Amygdala (tissue), 56 donors: ENCODE data around the gene TNFAIP6.

Experiments used
- DNase-seq, 56 donors: peaks; one replicate each; lab custom pipeline; 2025; lab: John Stamatoyannopoulos, UW

TNFAIP6 gene

DNA sequence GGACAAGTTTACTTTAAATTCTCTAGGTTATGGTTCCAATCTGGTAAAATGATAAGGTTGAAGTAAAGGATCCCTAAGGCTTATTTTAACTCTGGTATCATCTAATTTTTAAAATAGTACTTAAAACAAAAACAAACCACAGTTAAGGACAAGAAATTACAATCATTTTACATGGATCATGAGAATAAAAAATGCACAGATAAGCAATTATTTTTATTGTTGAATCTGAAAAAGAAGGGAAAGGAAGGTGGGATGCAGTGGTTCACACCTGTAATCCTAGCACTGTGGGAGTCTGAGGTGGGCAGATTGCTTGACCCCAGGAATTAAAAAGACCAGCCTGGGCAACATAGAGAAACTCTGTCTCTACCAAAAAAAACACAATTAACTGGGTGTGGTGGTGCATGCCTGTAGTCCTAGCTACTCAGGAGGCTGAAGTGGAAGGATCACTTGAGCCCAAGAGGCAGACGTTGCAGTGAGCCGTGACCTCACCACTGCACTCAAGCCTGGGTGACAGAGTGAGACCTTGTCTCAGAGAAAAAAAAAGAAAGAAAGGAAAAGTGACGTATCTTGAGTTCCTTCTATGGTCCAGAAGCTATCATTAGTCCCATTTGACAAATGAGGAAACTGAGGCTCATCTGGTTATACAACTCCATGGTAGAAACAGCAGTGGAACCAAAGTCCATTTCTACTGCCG lies 2.5 kb downstream of the TNFAIP6 start:
- no peak for DNase-seq

DNA sequence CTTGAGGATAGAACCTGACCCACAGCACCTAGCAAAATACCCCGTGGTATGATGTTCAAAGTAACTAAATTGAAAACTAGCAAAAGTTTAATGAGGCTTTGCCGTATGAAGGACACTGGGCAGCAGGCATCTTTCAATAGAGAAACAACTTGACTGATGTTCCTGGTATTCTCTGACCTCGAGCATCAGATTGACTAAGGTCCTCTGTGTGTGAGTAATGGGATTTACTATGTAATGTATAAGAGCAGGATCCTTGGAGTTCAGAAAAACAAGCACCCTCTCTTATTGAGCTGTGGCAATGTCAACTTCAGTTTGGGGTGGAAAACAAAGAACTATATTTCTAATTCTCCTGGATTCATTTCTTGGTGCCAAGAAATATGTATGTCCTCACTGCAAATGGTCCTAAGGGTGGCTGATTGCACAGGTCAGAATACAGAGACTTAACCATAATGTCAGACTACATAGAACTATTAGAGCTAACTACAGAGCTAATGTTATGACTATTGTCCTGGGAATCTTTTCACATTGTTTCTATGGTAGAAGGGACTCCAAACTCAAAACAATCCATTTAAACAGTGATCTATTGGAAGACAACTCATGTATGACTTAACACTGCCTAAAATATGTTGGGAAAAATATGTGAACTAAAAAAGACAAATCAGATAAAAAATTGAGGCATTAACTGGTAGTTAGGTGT lies 4.4 kb downstream of the TNFAIP6 start:
- DNase-seq: no peak

DNA sequence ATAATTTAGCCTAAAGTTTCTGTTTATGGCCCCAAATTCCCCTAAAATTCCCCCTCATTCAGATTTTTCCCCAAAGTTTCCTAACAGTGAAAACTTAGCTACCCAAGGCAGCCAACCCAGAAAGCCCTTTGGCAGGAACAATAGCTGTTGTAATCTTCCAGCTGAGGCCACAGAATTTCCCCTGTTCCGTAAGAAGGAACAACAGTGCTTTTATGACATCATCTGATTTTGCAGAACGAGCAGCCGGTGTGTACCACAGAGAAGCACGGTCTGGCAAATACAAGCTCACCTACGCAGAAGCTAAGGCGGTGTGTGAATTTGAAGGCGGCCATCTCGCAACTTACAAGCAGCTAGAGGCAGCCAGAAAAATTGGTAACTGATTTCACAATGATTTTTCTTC lies 6.3 kb downstream of the TNFAIP6 start:
- peak in 40 of 56 donors; percentile 1 to 72 (median 22) for DNase-seq

DNA sequence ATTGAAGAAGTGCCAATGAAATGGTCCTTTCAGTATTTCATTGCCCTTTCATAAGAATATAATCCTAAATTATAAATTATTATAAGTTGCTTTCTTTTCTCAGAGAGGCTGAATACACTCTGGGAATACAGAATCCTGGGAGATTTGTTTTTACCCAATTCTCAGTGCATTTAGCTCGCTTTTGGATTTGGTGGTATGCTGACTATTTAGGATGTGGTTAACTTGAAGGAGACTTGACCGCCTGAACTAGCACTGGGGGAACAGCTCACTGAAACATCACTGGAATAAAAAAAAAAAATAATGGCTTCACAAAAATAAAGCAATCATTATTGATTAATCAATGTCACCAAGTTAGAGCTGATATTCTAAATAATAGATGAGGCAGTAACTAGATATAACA lies 10.2 kb downstream of the TNFAIP6 start:
- DNase-seq: no peak

DNA sequence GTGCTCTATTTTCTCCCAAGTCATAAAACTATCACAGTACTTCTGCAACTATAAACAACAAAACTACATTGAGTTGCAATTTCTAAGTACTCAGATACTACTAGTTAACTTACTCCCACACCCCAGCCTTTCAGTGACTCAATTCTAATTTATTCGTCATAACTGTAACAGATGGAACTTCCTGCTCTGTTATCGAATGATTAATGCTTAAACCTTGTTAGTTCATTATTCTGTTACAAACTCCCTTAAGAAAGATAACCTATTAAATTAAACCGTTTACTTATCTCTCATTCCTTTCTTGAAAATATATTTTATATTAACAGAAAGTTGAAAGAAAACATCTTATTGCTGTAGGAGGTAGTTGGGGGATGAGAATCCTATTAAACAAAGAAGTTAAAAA lies 17.0 kb downstream of the TNFAIP6 start:
- DNase-seq: no peak

DNA sequence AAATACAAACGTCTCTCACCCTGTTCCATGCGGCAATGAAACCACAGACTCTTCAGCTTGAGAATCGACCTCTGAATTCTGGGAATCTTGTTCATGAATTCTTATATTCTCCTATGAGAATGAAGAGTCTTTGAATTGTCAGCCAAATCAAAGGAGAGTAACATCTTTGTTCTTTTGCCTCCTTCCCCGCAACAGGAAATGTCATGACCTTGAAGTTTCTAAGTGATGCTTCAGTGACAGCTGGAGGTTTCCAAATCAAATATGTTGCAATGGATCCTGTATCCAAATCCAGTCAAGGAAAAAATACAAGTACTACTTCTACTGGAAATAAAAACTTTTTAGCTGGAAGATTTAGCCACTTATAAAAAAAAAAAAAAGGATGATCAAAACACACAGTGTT lies 21.8 kb downstream of the TNFAIP6 start:
- no peak for DNase-seq

DNA sequence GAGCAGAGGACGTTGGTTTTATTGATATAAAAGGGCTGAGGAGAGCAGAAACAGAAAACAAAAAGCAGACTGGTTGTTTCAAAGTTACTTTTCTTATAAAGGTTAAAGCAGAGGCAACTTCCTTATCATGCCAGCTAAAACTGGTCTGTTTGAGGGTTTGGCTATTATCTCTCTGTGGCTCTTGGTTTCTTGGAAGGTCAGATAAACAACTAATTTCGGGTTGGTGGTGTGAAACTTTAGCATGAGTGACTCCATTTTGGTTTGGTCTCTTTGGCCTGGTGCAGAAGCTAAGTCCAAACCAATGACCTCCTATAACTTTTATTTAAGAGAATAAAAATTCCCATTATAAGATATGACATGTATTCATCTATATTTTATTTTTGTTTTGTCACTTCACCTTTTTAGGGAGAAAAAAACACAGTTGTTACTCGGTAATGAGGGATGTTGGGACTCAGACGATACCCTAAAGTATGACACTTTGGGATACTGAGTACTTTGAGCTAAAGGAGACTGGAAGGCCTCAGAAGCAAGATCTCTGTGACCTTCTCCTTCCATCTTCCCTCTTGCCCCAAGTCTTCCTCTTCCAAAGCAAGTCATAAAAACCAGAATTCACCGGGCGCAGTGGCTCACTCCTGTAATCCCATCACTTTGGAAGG lies 23.3 kb downstream of the TNFAIP6 start:
- no peak for DNase-seq

DNA sequence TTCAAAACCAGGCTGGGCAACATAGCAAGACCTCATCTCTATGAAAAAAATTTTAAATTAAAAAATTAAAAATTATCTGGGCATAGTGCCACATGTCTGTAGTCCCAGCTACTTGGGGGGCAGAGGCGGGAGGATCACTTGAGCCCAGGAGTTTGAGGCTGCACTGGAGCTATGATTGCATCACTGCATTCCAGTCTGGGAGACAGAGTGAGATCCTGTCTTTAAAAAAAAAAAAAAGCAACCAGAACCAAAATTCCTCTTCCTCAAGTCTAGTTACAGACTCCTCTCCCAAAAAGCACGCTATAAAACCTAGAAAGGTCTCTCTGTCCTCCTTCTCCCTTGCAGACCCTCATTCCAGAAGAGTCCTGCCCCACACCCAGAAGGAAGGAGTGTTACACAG lies 23.9 kb downstream of the TNFAIP6 start:
- no peak for DNase-seq

DNA sequence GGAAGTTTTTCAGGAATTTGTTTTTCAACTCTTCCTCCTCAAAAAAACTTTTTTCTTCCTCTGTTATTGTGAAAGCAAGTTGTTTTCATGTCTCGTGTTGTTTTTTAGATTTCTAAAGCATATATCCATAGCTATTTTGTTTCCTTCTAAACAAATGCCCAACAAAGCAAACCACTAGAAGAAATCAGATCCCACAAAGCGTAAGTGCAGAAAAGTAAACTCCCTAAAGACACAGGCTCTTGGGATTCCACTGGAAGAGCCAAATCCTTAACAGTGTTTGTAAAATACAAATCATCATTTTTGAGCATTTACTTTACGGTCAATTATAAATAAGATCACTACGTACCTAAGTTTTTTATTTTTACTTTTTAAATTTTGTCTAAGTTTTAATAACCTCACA lies 30.6 kb downstream of the TNFAIP6 start:
- no peak for DNase-seq

DNA sequence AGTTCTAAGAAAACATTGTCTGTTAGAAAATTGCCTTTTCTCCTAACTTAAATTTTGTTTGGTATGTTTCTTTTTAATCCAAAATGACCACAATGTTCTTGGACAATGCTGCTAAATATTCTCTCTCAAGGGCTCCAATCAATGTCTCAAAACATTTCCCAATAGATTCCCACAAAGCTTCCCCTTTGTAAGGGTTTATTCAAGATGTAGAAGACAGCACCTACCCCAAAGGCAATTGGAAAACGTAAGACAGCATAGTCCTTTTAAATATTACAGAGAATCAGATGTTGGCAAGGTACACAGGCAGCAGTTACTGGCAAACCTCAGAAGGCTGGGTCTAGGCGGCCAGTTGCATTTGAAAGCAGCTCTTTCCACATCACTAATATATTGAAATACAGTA lies 34.0 kb downstream of the TNFAIP6 start:
- no peak for DNase-seq

DNA sequence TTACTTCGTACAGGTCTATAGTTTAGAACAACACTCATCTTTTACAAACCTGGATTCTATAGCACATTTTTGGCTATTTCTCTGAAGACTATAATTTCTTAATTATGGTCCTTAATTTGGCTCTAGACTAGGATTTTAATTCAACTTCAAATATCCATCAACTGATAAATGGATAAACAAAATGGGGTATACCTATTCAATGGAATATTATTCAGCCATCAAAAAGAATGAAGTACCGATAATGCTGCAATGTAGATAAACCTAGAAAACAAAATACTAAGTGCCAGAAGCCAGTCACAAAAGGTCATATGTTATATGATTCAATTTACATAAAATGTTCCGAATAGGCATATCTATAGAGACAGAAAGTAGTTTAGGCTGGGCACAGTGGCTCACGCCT lies 37.1 kb downstream of the TNFAIP6 start:
- DNase-seq: no peak

DNA sequence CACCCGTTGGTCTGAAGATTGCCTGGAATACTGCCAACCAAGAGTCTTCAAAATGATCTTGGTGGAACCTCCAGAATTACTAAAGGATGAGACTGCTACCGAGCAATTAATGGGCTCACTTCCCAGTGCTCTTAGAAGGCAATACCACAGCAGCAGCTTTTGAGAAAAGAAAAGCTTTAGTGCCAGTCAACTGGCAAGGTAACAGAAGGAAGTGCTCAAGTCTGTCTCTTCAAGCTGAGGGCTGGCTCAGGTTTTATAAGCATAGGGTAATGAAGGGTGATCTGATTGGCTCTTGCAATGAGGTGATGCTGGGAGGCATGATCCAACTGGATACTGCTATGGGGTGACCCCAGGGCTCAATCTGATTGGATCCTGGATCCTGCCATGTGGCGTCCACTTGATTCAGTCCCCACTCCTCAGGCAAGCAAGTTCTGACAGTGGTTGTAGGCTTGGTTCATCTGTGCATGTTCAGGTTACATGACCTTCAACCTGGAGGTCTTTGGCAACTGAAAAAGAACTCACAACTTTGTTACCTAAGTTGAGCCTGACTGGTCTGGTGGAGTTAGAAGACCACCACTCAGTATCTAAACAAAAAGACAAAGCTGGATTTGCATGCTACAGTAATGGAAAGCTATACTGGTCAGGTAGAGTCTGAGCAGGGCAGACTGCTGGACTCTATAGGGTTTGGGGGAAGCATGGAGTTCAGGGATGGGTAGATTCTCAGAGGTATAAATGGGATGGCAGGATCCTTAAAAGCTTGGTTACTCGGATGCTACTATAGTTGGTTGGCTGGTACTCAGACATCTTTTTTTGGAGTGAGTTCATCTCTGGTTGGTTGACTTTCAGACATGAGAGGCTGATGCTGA lies 38.4 kb downstream of the TNFAIP6 start:
- DNase-seq: no peak

DNA sequence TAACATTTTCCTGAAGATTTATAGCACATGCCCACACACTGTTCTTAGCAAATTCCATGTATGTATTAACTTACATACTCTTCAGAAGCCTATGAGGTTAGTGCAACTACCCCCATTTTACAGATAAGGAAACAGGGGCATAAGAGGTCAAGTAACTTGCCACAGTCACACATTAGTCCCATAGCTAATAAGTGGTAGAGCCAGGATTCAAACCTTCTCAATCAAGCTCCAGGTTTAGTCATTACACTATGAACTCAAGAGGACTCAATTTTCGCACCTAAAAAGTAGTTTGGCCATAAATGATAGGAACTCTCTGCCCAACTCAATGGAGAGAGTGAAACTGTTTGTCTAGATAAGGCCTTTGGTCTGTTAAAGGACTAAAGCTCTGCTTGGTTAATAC lies 42.6 kb downstream of the TNFAIP6 start:
- DNase-seq: no peak

DNA sequence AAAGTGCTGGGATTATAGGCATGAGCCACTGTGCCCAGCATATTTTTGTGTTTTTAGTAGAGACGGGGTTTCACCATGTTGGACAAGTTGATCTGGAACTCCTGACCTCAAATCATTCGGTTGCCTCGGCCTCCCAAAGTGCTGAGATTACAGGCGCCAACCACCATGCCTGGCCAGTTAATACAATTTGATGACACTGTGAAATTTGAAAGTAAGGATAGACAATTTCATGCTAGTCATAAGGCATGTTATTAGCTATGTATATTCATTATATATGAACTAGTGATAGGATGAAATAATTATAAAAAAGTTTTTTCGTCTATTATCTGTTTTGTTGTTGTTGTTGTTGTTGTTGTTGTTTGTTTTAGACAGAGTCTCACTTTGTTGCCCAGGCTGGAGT lies 43.8 kb downstream of the TNFAIP6 start:
- no peak for DNase-seq

DNA sequence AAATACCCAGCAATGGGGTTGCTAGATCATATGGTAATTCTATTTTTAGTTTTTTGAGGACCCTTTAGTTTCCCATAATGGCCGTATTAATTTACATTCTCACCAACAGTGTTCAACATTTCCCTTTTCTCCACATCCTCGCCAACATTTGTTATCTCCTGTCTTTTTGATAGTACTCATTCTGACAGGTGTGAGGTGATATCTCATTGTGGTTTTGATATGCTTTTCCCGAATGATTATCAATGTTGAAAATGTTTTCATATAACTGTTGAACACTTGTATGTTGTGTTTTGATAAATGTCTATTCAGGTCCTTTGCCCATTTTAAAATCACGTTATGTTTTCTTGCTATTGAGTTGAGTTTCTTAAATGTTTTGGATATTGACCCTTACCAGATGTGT lies 46.5 kb downstream of the TNFAIP6 start:
- no peak for DNase-seq

DNA sequence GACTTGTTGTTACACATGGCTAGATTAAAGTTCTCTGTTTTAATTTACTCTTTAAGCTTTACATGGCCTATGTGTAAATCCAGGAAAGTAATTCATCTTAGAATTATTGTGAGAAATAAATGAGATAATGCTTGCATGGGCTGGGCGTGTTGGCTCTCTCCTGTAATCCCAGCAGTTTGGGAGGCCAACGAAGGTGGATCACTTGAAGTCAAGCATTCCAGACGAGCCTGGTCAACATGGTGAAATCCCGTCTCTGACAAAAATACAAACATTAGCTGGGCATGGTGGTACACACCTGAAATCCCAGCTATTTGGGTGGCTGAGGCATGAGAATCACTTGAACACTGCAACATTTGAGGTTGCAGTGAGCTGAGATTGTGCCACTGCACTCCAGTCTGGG lies 48.0 kb downstream of the TNFAIP6 start:
- no peak for DNase-seq

DNA sequence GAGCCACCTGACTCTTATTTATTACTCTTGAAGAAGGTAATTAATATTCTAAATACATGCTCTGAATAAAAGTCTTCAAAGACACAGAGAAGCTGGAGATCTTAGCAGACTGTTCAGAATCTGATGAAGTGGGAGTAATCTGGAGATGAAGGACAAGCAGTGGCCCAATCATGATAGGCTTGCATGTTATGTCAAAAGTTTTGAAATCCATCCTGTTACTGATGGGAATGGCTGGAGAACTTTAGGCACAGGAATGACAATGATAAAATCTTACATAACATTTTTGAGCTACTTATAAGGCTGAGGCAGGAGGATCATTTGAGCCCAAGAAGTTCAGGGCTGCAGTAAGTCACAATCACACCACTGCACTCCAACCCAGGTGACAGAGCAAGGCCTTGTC lies 49.9 kb downstream of the TNFAIP6 start:
- no peak for DNase-seq

DNA sequence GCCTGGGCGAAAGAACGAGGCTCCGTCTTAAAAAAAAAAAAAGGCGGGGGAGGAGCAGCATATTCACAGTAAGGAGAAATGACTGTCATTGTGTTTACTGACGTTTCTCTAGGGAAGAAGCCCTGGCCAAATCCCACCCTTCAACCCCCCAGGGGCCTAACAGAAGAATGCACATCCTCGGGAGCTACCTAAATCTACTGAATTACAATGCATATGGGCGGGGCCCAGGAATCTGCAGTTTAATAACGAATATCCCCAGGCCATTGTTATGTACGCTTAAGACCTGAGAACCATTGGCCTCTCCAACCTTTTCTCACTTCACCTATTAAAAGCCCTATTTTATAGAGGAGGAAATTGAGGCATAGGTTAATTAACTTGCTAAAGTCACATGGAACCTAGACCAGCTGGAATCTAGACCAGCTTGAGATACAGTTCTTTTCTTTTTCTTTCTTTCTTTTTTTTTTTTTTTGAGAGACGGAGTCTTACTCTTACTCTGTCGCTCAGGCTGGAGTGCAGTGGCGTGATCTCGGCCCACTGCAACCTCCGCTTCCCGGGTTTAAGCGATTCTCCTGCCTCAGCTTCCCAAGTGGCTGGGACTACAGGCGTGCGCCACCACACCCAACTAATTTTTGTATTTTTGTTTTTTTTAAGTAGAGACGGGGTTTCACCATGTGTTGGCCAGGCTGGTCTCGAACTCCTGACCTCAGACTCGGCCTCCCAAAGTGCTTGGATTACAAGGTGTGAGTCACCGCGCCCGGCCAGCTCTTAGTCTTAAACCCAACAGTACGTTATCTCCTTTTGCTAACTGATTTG lies 51.6 kb downstream of the TNFAIP6 start:
- no peak for DNase-seq

DNA sequence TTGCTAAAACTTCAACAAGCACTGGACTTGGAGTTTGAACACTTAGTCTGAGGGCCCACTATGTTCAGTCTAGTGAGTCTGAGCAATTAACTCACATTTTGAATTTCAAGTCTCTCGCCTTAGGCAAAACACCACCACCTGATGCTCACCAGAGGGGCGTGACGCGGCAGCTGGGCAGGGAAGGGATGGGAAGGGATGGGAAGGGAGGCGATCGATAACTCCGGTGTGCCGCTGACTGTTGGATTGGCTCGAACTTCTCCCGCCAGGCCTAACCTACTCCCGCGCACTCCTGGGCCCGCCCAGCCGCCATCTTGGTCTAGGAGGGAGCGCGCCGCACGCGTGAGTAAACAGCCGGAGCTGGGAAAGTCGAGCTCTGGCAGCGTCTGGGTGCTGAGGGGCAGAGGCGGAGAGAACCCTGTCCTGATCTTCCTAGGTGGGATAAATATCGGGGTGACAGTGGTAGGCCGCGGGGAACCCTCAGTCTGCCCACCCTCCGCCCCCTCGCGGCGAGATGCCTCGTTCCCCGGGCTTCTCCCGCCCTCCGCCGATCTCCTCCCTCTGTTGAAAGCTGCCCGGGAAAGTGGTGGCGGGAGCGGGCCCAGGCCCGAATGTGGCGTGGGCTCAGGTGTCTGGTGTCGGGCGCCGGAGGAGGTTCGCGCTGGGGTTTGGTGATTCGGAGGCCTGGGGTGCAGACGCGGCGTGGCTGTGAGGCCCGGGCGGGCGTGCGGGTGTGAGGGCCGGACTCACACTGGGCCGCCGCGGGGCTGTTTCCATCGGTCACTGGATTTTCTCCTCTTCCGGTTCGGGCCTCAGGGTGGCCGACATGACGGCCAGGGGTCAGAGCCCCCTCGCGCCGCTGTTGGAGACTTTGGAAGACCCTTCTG lies 52.5 kb downstream of the TNFAIP6 start, which contains the start of gene RIF1:
Gene RIF1 (plus strand): TSS at position 302 of the 884 bp plus-strand sequence. CDS start 522 bp downstream, at position 824.
- DNase-seq: peak; percentile 32 to 96 (median 78)
